OCI-LY7 (cell line): ENCODE results near the gene KIAA0040. TPM values are rescaled to one million over a fixed set of nuclear protein-coding genes. Genes with fewer than 3 reads are reported as not detected.

Experiments used
- BruUV-seq: library from RNA; stranded (reverse); fragments of 400-500 nt; replicated peaks from 2 replicates; lab custom pipeline; 2021; lab: Mats Ljungman, UMichigan
- CTCF ChIA-PET: fragments of 300-600 bp; sonication (Branson Sonifier 250); formaldehyde crosslinking; loops from one replicate; lab custom pipeline; 2022; ENCODE audit warnings: antibody characterized with exemption; ENCODE audit not compliant: unreplicated experiment; lab: Charles Lee
- POLR2A ChIA-PET: fragments of 300-600 bp; sonication (Branson Sonifier 250); formaldehyde crosslinking; loops from one replicate; lab custom pipeline; 2022; ENCODE audit warnings: antibody characterized with exemption; lab: Charles Lee
- DNase-seq: peaks from one replicate; pipeline ENCODE4 v3.0.0-alpha.2; 2015; ENCODE audit warnings: low spot score
- H2AFZ ChIP-seq: fragments of 200-600 bp; sonication (generic), shearing (Covaris generic); 2 replicates; pipeline ENCODE4 v1.6.1; 2014; ENCODE audit warnings: mild to moderate bottlenecking, antibody characterized with exemption, low read length, moderate library complexity
- H3K27ac ChIP-seq: fragments of 200-600 bp; sonication (generic); 2 replicates; pipeline ENCODE4 v1.5.1; 2014; ENCODE audit warnings: mixed run types, low read depth, mild to moderate bottlenecking, moderate library complexity, low read length, inconsistent platforms; ENCODE audit not compliant: poor library complexity, severe bottlenecking
- H3K36me3 ChIP-seq: fragments of 200-600 bp; sonication (generic); 2 replicates; pipeline ENCODE4 v1.6.1; 2014; ENCODE audit warnings: mild to moderate bottlenecking, antibody characterized with exemption, low read length, moderate library complexity, mixed read lengths; ENCODE audit not compliant: insufficient read depth
- H3K4me1 ChIP-seq: fragments of 200-600 bp; sonication (generic); 2 replicates; pipeline ENCODE4 v1.5.1; 2014; ENCODE audit warnings: mild to moderate bottlenecking, low read length; ENCODE audit not compliant: insufficient read depth, poor library complexity, severe bottlenecking
- H3K4me2 ChIP-seq: fragments of 200-600 bp; sonication (generic); 2 replicates; pipeline ENCODE4 v1.6.1; 2014; ENCODE audit warnings: mild to moderate bottlenecking, low read length
- H3K4me3 ChIP-seq: fragments of 200-600 bp; sonication (generic); 2 replicates; pipeline ENCODE4 v1.5.1; 2014; ENCODE audit warnings: mild to moderate bottlenecking, low read depth, low read length; ENCODE audit not compliant: poor library complexity, severe bottlenecking
- H3K79me2 ChIP-seq: fragments of 200-600 bp; sonication (generic); 2 replicates; pipeline ENCODE4 v1.6.1; 2016; ENCODE audit warnings: low read depth, mild to moderate bottlenecking, low read length, moderate library complexity, mixed read lengths; ENCODE audit not compliant: insufficient read depth
- H3K9me2 ChIP-seq: fragments of 200-600 bp; sonication (generic); 2 replicates; pipeline ENCODE4 v1.6.1; 2016; ENCODE audit warnings: mild to moderate bottlenecking, low read length, mixed read lengths; ENCODE audit not compliant: insufficient read depth
- H3K9me3 ChIP-seq: fragments of 200-600 bp; sonication (generic); 2 replicates; pipeline ENCODE4 v1.6.1; 2014; ENCODE audit warnings: mild to moderate bottlenecking, mixed run types, low read length, mixed read lengths
- H4K20me1 ChIP-seq: fragments of 200-600 bp; sonication (generic); 2 replicates; pipeline ENCODE4 v1.6.1; 2014; ENCODE audit warnings: mild to moderate bottlenecking, antibody characterized with exemption, low read length, moderate library complexity, mixed read lengths; ENCODE audit not compliant: insufficient read depth
- CTCF ChIP-seq: fragments of 200-600 bp; sonication (generic); conservative IDR thresholded peaks from 2 replicates; pipeline ENCODE4 v1.5.1; 2014; ENCODE audit warnings: mild to moderate bottlenecking, antibody characterized with exemption, low read length, moderate library complexity, mixed read lengths
- EZH2phosphoT487 ChIP-seq: fragments of 200-600 bp; sonication (generic); IDR thresholded peaks from 2 replicates; pipeline ENCODE4 v1.6.1; 2018; ENCODE audit warnings: low read depth, borderline replicate concordance, mild to moderate bottlenecking, mixed run types, antibody characterized with exemption, low read length, moderate library complexity, mixed read lengths
- intact Hi-C: fragments of 100-400 bp; cut with micrococcal nuclease; formaldehyde crosslinking; loops from one replicate; pipeline ENCODE4 v1.10.0; 2022; ENCODE audit not compliant: unreplicated experiment
- total RNA-seq, 2 experiments: library from RNA; depleted of rRNA in 1 of 2; stranded (reverse); fragments of >200 nt in 1 of 2; shearing (Covaris generic) in 1 of 2; gene quantifications; 2 replicates each; pipeline ENCODE4 v1.2.3, GENCODE V29; 2014 to 2022

Gene KIAA0040
- total RNA-seq, 2 experiments from 2014 or later = 50.2 to 54.7 TPM

GRCh38 chr1:175173531-175173930 lies 19.0 kb downstream of the KIAA0040 start:
- Histone ChIP-seq H3K4me1 (peaks cover 42% of the 10 kb centered on the region), H2AFZ (no peak overlapping the region), H3K4me2 (no peak overlapping the region), H3K9me2 (no peaks in the 10 kb centered on the region), H3K27ac (no peak overlapping the region), H3K4me3 (no peak overlapping the region), H3K36me3 (peaks cover 96% of the 10 kb centered on the region), H4K20me1 (peaks cover 4% of the 10 kb centered on the region; the same call in 1 of the 2 replicates), H3K9me3 (peaks cover 3% of the 10 kb centered on the region; the same call in 1 of the 2 replicates), H3K79me2 (peaks cover 77% of the 10 kb centered on the region; the same call in 1 of the 2 replicates)
- CTCF ChIA-PET = interaction anchor here (1.1 to 1.9 kb wide), 3 partner anchors 14 to 17 kb away, joined by 3 to 6 read pairs (median 4); no protein-coding TSS in a partner anchor
- no TSS peak for BruUV-seq
- POLR2A ChIA-PET = interaction anchor here (0.5 to 2.2 kb wide), 15 partner anchors 10 to 1049 kb away, joined by 3 to 7 read pairs (median 4); no protein-coding TSS in a partner anchor
- DNase-seq = no peak
- no peak for TF ChIP-seq CTCF
- no peak for TF ChIP-seq EZH2phosphoT487
- intact Hi-C loops = no loop called here

- BruUV-seq = no TSS peak
- Histone ChIP-seq H3K4me2 (no peak overlapping the region), H3K36me3 (peaks cover 96% of the 10 kb centered on the region), H3K79me2 (peaks cover 67% of the 10 kb centered on the region; the same call in 1 of the 2 replicates), H3K4me1 (peaks cover 35% of the 10 kb centered on the region), H3K4me3 (no peak overlapping the region), H2AFZ (no peak overlapping the region), H4K20me1 (peaks cover 4% of the 10 kb centered on the region; the same call in 1 of the 2 replicates), H3K27ac (no peak overlapping the region), H3K9me2 (no peaks in the 10 kb centered on the region), H3K9me3 (peaks cover 3% of the 10 kb centered on the region; the same call in 1 of the 2 replicates)
- ChIA-PET POLR2A (interaction anchor here (1.3 kb wide), 1 partner anchor 91 kb away, joined by 3 read pairs; no protein-coding TSS in a partner anchor), CTCF (no interaction called here)
- TF ChIP-seq EZH2phosphoT487 = no peak
- TF ChIP-seq CTCF = no peak
- DNase-seq = no peak
- intact Hi-C loops = no loop called here
These were observed 20.1 kb downstream of the KIAA0040 start for GRCh38 chr1:175172503-175172902.
